LoVo (cell line): Measurements from ENCODE around the gene REM1.
"Not testable (repeated sequence)": the region's sequence is repeated elsewhere in the genome, so short reads cannot be mapped to it uniquely, and the experiment has no call there.

ENCODE experiments used
- DNase-seq: peaks from one replicate; pipeline ENCODE4 v3.0.0-alpha.2; 2016; ENCODE audit warnings: low spot score

Gene REM1

GRCh38 chr20:31485450-31486339, 10.6 kb downstream of the REM1 start:
- no peak for DNase-seq

DNA sequence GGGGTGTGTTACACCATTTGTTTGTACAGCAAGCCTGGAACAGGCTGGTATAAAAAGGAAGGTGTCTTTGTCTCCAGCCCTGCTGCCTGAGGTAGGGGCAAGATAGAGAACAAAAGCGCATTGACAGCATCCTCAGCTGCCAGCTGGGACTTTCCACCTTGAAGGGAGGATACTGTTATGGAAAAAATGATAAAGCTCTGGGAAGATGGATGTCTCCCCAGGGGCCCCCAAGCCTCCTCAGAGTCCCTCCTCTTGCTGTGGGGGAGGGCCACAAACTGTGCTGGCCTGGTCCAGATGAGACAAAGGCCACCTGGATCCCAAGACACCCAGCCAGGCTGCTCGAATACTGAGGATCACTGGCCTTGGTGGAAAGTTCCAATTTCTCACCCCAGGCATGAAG, 13.0 kb downstream of the REM1 start:
- no peak for DNase-seq

DNA sequence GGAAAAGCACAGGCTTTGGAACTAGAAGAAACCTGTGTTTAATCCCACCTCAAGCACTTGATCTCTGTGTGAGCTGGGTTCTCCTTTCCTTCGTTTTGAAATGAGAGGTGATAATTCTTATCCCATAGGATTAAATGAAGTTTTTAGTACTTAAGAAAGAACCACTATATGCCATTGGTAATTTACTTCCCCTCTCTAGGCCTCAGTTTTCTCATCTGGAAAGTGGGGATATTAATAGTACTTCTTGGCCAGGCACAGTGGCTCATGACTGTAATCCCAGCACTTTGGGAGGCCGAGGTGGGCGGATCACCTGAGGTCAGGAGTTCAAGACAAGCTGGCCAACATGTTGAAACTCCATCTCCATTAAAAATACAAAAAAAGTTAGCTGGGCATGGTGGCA, 14.1 kb downstream of the REM1 start:
- no peak for DNase-seq

GRCh38 chr20:31490752-31491151, 15.7 kb downstream of the REM1 start:
- no peak for DNase-seq

GRCh38 chr20:31494131-31494530, 19.0 kb downstream of the REM1 start:
- DNase-seq: no peak

DNA sequence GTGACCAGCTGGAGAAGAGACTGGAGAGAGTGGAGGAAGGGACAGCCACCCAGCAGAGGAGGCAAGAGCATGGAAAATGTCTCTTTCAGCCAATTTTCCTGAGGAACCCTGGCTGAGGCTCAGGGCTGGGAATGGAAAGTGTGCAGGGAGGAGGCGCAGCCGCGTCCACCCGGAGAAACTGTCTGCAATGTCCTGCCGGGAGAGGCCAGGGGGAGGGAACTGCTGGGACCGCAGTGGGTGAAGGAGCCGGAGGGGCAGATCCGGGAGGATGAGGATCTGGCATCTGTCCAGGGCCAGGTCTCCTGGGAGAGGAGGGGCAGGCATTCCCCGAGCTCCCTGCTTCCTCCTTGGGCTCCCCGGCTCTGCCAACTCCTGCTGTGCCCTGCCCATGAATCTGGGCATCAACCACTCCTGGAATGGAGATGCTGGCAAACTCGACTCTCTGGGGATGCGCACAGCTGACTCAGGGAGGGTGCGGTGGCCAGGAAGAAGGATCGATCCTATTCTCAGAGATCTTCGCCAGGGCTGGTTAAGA, 21.7 kb downstream of the REM1 start:
- DNase-seq: peak; percentile 50

GRCh38 chr20:31497838-31498540, 22.9 kb downstream of the REM1 start:
- no peak for DNase-seq

GRCh38 chr20:31500527-31500926, 25.4 kb downstream of the REM1 start:
- DNase-seq: no peak

GRCh38 chr20:31502884-31503673, 28.0 kb downstream of the REM1 start:
- DNase-seq: peak; percentile 69

GRCh38 chr20:31505903-31506302, 30.8 kb downstream of the REM1 start:
- DNase-seq: no peak

GRCh38 chr20:31508517-31509244, 33.6 kb downstream of the REM1 start:
- DNase-seq: no peak

GRCh38 chr20:31514154-31515071, 39.3 kb downstream of the REM1 start, which contains the start of gene HM13:
TSS of gene HM13 (plus strand) at chr20:31514442. CDS start at chr20:31514552, 110 bp downstream.
- DNase-seq: peak; percentile 92

DNA sequence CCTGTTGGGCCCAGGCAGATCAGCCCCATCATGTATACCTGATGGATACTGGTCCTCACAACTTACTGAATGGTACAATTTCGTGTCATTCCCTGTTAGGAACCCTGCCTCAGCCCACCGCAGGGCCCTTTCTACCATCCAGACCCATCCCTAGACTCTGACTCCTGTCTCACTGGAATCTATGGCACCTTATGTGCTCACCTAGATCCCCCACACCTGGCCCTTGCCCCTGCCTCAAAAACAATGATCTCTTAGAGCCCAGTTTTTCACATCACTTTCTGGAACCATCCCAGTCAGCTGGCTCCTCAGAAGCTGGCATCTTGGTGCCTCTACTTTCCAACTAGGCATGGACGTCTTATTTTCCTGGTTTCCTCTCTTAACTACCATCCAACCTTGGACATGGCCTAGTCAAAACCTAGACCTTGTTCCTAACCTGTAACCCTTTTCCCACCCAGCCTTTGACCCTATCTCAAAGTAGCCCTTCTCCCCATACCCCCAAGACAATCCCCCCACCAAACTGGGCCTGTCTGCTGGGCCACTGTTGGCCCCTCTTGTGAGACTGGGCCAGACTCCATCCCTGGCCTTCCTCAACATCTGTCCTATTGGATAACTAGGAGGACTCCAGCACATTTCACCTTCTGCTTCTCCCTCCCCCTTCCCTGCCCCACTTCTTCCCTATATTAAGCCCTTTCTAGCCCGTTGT, 40.1 kb downstream of the REM1 start:
- no peak for DNase-seq

- DNase-seq: no peak
These were observed 40.7 kb downstream of the REM1 start for GRCh38 chr20:31515775-31516107.

GRCh38 chr20:31516166-31516565, 41.1 kb downstream of the REM1 start:
- DNase-seq: no peak

- no peak for DNase-seq
These were observed 41.6 kb downstream of the REM1 start for GRCh38 chr20:31516651-31517050.

- no peak for DNase-seq
These were observed 42.3 kb downstream of the REM1 start for GRCh38 chr20:31517373-31517772.

DNA sequence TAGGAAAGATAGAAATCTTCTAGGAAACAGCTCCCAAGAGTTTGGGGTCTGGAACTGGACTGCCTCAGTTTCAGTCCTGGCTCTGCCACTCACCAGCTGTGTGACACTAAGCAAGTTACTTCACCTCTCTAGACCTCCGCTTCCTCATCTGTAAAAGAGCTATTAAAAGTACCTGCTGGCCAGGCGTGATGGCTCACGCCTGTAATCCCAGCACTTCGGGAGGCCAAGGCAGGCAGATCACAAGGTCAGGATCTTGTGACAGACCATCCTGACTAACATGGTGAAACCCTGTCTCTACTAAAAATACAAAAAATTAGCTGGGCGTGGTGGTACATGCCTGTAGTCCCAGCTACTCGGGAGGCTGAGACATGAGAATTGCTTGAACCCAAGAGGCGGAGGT, 46.2 kb downstream of the REM1 start:
- DNase-seq: not testable (repeated sequence)

DNA sequence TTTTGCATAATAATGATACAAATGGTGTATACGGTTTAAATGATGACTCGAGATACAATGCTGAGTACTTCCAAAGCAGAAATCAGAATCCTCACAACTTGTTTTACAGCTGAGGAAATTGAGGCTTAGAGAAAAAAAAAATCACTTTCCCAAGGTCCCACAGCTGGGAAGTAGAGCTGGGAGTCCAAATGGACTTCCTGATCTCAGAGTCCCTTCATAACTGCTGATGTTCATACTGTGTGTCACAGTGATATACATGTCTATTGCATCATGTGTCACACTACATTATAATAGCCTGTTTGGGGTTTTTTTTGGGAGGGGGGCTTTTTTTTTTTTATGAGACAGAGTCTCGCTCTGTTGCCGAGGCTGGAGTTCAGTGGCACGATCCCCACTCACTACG, 47.6 kb downstream of the REM1 start:
- no peak for DNase-seq
